ENCODE measurements around the gene C16orf96.

C16orf96 gene

DNA sequence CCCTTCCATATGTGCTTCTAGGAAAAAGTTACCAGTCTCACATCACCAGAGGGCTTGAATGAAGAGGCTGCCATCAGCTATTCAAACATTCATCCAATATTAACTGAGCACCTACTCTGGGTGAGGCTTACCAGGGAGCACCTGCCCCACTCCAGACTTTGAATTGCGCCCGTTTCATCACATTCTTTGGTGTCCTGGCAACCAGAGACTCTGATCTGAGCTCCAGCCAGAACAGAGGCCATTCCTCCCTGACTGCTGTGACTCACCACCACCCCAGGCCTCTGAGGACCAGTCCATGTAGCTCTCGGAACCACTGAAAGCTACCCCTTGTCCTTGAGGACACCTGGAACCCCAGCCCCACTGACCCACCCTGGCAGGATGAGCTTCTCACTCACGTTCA is at the start of gene C16orf96:
Gene C16orf96, plus strand, starts transcription at position 229 of the 400 bp plus-strand sequence. Its CDS starts 150 bp downstream, at position 379.
- DNase-seq = no peak

DNA sequence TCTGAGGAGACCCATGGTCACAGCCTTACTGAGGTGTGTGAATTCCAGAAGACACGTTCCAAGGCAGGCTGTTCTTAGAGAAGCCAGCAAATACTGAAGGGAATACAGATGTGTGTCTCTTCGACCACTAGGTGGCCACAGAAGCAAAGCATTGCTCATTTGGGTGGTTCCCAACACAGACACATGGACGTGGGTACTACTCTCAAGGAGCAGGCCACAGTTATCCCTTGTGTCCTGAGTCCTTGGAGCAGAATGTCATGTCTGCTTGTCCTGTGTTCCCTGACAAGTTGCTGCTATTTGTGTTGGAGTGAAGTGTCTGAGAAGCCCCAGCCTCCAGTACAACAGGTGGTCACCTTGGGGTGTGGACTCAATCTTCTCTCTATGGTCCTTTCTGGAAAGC is 49.7 kb upstream of the C16orf96 start:
- peak; percentile 54 for DNase-seq

DNA sequence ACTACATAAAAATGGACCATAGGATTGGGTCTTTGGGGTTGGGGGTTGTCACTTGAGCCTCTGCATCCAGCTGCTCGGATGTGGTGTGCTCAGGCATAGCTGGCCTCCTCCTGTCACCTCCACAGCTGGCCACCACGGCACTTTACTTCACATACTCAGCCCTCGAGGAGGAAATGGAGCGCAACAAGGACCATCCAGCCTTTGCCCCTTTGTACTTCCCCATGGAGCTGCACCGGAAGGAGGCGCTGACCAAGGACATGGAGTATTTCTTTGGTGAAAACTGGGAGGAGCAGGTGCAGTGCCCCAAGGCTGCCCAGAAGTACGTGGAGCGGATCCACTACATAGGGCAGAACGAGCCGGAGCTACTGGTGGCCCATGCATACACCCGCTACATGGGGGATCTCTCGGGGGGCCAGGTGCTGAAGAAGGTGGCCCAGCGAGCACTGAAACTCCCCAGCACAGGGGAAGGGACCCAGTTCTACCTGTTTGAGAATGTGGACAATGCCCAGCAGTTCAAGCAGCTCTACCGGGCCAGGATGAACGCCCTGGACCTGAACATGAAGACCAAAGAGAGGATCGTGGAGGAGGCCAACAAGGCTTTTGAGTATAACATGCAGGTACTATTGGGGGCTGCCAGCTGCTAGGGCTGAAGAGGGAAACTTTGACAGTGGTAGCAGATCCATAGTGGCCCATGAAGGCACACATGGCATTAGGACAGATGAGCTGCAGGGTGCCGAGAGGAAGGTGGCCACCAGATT is 48.4 kb upstream of the C16orf96 start:
- no peak for DNase-seq

DNA sequence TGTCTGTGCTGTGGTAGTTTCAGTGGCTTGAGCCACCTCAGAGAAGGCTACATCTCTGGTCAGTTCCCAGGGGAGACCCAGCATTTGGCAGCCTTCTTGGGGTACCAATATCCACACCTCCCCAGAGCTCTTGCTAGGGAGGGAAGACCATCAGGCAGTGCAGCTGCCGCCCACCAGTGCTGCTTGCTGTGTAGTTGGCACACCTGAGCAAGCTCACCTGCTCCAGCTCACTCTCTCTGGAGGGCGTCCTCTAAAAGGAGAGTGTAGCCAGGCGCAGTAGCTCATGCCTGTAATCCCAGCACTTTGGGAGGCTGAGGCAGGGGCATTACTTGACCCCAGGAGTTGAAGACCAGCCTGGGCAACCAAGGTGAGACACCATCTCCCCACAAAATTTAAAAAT is 47.3 kb upstream of the C16orf96 start:
- no peak for DNase-seq

DNA sequence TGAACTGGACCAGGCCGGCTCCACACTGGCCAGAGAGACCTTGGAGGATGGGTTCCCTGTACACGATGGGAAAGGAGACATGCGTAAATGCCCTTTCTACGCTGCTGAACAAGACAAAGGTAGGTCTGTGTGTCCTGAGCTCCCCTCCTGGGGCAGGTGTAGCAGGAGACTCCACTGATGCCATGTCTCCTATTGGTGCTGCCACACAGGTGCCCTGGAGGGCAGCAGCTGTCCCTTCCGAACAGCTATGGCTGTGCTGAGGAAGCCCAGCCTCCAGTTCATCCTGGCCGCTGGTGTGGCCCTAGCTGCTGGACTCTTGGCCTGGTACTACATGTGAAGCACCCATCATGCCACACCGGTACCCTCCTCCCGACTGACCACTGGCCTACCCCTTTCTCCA is 46.7 kb upstream of the C16orf96 start:
- no peak for DNase-seq

DNA sequence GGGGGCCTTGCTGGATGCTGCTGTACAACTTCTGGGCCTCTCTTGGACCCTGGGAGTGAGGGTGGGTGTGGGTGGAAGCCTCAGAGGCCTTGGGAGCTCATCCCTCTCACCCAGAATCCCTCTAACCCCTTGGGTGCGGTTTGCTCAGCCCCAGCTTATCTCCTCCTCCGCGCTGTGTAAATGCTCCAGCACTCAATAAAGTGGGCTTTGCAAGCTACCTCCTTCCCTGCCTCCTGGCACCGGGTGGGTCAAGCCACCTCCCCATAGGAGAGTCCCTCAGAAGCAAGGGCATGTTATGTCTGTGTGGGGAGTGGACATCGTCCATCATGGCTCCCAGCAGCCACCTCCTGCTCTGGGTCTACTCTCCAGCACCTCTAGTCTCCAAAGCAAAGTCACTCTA is 46.0 kb upstream of the C16orf96 start:
- no peak for DNase-seq

DNA sequence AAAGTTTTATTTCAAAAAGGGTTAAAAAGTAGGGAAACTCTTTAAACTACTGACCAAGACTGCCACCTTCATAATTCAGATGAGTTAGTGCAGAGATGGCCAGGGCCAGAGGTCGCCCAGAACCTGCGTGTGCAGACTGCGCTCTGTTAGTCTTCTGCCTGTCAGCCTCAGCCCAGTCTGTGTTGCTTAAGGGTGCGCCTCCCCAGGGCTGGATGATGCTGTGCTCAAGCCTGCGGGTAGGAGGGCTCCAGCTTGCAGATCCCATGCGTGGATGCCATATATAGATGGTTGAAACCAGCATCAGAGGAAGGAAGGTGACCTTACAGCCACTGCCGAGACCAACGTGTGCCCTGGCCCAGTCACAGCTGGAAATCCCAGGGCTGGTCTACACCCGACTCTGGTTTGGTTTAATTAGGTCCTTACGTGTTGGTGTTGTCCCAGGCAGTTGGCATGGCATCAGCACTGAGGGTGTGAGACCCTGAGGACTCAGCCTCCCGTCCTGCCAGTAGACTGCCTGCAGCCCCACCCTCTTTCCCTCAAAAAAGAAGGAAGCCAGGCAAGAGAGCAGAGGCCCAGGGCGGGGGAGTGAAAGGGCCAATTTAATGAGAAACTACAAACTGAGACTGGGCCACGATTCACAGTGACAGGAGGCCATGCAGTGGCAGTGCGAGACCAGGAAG is 45.3 kb upstream of the C16orf96 start:
- DNase-seq = no peak

DNA sequence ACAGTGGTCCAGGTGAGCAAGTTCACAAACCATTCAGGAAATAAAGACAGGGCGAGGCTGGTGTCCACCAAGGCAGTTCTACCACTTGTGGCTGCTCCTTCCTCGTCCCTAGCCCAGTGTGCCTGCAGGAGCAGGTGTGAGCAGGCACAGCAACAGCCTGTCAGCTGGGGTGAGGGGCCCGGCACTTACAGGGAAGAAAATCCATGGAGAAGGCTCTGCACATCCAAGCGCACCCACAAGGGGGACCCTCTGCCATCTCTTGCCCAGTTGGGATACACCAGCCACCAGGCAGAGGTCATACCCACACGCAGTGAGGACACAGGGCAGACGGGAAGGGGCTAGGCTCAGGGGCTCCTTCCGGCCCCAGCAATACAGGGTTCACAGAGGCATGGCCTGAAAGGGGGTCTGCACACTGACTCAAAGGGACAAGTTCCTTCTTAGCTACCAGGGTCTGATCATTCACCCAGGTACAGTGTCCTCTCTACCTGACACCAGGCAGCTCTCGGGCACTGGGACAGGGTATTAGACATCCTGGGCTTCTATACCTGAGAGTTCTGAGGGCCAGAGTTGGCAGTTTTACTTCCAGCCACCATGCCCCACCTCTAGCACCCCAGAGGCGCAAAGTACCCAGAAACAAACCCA is 44.6 kb upstream of the C16orf96 start:
- no peak for DNase-seq

DNA sequence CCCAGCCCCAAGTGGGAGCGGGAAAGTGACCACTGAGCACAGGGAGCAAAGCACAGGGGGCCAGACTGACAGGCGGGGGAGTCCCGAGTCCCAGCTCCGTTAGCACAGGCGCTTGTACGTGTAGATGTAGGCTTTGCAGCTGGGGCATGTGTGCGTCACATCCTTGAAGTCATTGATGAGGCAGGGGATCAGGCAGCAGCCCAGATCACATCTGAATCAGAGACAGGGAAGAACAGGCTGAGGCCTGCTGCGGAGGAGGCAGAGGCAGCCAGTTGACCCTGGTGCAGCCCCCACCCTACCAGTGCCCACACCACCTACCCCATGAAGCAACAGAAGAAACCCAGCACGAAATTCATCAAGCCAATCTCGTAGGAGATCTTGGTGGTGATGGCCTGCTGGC is 43.7 kb upstream of the C16orf96 start:
- DNase-seq = no peak

DNA sequence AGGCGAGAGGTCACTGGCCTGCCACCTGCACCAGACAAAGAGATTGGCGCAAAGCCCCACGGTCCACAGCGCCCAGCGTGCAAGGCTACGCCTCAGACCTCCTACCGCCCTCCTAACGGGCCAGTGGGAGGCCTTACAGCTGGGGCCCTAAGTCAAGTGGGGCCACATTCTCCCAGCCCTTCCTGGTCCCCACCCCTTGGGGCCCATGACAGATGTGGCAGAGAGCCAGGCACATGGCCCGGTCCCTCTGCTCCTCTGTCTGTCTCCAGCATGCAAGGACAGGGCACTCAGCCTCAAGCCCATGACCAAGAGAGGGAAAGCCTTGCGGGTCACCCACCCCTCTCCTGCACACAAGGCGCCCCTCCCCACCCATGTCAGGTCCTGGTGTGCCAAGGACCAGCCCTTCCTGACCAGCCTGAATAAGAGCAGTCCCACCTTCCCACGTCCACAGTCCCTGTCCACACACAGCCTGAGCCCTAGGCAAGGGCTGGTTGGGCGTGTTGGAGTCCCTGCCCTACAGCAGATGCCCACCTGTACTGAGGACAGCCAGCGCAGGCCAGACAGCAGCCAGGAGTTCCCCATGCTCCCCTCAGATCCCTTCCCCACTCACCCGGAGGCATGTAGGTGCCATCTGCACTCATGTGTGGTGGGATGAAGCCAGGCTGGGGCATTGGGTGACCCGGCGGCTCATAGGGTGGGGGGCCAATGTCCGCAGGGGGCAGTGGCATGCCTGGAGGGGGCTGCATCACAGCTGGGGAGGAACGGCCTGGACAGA is 42.9 kb upstream of the C16orf96 start:
- no peak for DNase-seq

DNA sequence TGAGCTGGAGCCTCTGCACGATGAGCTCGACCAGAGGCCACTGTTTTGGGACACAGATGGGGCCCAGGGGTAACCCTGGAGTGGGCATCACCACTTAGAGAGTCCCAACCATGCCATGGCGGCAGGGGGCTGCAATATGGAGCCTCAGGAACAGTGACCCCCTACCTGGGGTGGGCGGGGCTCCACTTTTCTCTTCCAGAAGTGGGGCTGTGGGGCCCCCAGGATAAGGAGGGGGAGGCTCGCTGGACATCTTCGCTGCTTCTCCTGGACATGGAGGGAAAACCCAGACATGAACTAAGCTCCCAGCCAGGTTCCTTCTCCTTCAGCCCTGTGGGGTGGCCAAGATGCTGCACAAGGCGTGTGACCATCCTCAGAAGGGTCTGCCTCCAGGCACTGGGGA is 42.3 kb upstream of the C16orf96 start:
- no peak for DNase-seq

DNA sequence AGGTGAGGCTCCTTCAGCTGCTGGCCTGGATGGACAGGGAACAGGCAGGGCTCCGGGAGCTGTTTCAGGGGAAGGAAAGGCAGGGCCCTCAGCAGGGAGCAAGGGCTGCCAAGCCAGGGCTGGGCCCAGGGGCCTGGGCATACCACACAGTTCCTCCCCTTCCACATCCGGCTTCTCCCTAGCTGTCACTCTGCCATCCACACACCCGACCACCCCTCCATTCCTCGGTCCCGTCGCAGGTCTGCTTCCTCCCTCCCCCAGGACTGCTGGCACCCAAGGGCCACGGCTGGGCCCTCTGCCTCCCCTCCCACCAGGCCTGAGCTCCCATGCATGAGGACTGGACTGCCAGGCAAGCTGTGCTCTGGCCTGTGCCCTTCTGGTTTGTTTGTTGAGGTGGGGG is 41.5 kb upstream of the C16orf96 start:
- no peak for DNase-seq

DNA sequence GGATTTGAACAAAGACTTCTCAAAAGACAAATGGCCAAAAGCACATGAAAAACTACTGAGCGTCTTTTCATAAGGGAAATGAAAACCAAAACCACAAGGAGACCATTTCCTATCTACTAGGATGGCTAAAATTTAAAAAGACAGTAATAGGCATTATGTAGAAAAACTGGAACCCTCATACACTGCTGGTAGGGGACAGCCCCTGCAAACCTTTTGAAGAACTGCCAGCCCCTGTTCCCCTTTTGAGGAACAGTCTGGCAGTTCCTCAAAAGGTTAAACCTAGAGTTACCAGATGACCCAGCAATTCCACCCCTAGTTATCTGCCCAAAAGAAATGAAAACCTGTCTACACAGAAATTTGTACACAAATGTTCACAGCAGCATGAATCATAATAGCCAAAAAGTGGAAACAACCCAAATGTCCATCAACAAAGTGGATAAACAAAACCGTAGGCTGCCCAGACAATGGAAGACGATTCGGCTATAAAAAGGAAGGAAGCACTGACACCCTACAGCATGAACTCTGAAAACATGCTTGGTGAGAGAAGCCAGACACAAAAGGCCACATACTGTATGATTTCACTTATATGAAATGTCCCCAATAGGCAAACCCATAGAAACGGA is 40.4 kb upstream of the C16orf96 start:
- no peak for DNase-seq

DNA sequence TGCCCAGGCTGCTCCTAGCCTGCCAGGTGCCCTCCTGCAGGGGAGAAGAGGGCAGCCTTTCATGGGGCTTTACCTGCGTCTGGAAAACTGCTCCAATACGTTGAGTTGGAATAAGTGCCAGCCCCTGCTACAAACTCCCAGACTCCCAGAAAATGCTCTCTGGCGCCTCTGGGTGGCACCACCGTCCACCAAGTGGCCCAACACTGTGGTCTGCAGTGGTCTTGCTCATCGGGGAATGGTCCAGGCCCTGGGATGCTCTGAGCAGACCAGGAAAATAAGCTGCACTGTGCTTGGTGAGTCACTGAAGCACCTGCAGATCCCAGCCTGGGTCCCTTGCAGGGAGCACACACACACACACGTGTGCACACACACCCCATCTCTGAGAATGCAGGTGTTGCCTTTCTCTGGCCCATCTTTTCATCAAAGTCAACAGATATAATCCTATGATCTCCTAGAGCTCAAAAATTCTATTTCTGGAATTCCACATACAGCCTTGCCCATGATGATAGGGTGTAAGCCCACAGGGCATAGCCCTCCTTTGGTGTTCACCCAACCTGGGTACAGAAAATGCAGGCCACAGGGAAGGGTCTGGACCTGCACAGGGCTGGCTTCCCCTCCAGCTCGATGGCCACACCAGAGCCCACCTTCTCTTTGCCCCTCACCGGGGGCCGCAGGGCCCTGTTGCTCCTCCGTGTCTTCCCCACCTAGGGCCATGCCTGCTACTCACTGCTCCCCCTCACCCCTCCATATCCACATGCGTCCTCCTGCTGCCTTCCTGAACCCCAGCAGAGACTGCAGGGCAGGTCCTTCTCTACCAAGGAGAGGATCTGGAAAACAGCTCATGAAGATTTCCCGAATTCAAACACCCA is 38.1 kb upstream of the C16orf96 start:
- DNase-seq = no peak

DNA sequence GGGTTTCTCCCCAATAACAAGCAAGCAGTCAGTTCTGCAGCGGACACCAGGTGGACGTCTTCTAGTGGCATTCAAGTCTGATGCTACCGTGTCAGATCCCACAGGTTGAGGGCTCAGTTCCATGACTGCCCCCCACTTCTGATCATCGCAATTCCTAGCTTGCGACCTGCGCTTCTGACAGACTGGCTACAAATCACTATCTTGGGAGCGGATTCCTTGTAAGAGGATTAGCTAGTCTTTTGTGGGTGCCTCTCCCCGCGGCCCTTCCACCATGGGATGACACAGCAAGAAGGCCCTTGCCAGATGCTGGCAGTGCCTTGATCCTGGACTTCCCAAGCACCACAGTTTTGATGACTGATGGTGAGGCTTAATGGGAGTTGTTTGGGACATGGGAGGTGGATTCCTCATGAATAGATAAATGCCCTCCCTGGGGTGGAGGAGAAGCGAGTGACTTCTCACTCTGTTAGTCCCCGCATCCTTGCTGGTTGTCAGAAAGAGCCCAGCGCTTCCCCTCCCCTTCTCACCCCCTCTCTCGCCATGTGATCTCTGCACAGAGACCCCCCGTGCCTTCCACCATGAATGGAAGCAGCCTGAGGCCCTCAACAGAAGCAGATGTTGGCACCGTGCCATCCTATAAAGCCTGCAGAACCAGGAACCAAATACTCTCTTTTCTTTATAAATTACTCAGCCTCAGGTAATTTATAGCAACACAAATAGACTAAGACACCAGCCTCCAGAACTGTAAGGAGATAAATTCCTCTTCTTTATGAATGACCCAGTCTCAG is 36.7 kb upstream of the C16orf96 start:
- DNase-seq = no peak

DNA sequence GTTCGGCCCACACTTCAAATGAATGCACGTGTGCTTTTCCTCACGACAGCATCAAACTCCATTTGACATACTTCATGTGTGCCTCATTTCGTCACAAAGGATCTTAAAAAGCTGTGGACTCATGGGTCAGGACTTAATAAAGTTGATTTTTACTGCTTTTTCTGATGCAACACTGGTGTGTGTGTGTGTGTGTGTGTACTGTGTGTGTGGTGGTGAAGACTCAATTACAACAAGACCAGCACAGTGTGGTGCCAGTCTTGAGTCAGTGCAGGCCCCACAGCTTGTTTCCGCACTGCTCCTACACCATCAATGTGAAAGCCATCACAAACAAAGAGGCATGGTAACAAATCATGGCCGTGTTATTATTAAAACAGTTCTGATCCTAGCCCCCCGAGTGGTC is 35.2 kb upstream of the C16orf96 start:
- no peak for DNase-seq

DNA sequence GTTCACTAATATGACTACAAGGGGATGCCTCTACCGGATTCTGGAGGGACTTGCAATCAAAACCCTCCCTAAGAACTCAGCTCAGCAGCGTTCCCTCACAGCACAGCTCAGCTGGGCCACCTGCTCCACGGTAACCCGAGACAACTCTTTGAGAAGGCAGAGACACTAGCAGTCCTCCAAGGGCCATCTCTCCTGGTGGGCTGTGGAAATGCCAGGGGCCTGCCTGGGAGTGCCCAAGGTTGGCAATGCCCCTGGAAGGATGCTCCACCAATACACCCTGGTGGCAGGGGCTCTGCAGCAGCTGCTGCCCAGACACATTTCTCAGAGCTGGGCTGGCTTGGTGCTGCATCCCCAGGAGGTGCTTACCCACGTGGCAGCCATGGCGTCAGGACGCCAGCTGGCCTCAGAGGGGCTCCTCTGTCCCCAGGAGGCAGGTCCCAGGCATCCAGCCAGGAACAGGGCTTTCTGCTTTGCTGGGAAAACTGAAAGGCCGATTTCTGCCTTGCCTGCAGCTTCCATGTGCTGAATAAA is 34.0 kb upstream of the C16orf96 start:
- no peak for DNase-seq

DNA sequence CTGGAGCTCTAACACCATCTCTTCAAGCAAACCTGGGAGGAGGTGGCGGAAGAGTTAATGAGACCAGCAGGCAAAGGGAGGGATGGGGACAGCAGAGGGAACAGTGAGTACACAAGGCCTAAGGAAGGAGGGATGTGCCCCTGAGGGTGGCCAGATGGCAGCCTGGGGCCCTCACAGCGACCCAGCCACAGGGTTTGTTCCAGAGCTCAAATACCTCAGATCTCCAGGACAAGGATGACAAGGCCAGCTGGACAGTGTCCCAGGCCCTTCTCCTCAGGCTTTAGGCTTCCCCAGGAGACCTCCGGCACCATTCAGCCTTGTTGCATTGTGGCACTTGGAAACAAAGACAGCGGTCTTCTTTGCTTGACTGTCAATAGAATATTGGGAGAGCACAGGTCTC is 32.5 kb upstream of the C16orf96 start:
- DNase-seq = no peak

DNA sequence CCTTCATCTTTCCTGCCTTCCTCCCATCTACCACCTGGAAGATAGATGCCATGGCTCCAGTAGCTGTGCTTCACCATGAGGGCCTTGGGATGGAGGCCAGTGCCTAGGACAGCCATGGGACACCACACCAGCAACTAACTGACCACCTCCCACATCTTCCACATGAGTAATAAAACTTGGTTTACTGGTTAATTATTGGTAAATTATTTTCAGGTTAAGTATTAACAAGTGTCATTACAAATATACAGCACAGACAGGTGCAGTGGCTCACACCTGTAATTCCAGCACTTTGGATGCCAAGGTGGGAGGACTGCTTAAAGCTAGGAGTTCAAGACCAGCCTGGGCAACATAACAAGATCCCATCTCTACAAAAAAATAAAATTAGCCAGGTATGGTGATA is 31.6 kb upstream of the C16orf96 start:
- DNase-seq = no peak

DNA sequence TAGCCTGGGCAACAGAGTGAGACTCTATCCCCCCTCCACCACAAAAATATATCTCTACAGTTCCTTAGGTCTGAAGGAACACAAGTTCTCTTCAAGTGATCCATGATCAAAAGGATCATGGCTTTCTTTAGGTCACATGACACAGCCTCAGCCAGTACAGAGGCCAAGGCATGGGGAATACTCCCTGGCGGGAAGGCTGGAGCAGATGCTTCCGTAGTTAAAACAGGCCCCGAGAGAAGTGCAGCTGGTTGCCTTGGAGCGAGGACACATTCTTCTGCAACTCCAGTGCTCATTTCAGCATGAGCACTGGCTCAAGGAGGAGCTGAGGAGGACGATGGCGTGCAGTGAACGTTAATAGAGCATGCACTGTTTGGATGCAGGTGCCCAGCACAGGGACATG is 31.1 kb upstream of the C16orf96 start:
- DNase-seq = no peak

All from activated naive CD4-positive, alpha-beta T cell treated with anti-CD3 and anti-CD28 coated beads, Interleukin-2, amount 50 U/mL, for 16 hours (primary cell).